ENCODE measurements around the gene CARMIL1. TPM values are rescaled to one million over a fixed set of nuclear protein-coding genes. Genes with fewer than 3 reads are reported as not detected.

Gene CARMIL1
- total and polyA plus RNA-seq, 10 of the 15 experiments (the other 5 are each of a cell fraction or from before 2014, with no cell fraction given) = 6.4 to 18.1 (median 10.3) TPM

DNA sequence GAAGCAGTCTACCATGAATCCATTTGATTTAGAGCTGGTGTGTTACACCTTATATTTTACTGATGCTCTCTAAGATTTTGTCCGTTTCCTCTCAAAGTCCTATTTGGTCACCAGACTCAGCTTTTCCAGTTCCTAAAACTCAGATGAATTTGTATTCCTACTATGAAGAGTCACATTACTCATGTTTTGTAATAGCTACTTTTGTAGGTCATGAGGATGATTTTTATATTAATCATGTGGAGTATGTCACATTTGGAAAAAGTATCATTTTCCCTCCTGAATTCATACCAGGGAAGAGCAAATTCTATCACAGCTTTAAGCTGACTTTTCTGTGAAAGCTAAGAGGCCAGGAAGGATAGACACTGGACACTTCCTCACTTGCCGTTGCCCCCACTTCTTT, 232.2 kb downstream of the CARMIL1 start (continued):
- TF ChIP-seq SMAD1 (IDR thresholded peaks at IDR 0.05; ENCODE audit: low read depth, partially characterized antibody) = no peak
- no peak for TF ChIP-seq SRF (IDR thresholded peaks at IDR 0.05; ENCODE audit: low read depth in 2 of 2, low read length in 2 of 2)
- no peak for TF ChIP-seq MTA2 (IDR thresholded peaks at IDR 0.05; ENCODE audit: low read depth)

DNA sequence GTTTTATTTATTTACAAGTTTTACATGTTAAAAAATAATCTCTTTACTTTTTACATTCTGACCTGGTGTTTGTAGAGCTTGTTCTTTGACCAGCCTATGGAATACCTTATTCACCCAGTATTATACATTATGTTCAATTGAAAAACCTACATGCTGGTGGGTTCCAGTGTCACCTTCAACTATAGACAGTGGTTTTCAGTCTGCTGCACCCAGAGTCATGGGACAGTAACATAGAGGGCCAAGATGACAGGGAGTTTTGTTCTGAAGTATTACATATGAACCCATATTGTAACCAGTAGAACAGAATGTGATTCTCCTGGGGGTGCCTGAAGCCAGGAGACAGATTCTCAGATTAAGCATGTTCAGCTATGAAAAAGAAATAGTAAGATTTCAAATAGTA, 233.4 kb downstream of the CARMIL1 start:
- no peak for DNase-seq (ENCODE audit: low read depth, low spot score)
- no peak overlapping the region for H3K9ac ChIP-seq (ENCODE audit: control insufficient read depth, insufficient read depth, low read length)
- H3K27me3 ChIP-seq (replicated peaks in 1 of 2; ENCODE audit: control insufficient read depth in 2 of 2, insufficient read depth in 2 of 2, low read length in 1 of 2) = no peaks in the 10 kb centered on the region
- H2AFZ ChIP-seq (ENCODE audit: control insufficient read depth, low read depth, low read length) = no peak overlapping the region
- no peaks in the 10 kb centered on the region for H3K79me2 ChIP-seq (ENCODE audit: control insufficient read depth, insufficient read depth, low read length)
- H3K4me1 ChIP-seq (ENCODE audit: control insufficient read depth, insufficient read depth, low read length) = no peaks in the 10 kb centered on the region
- intact Hi-C loops (cut with micrococcal nuclease; ENCODE audit: unreplicated experiment) = no loop called here
- no peak for FAIRE-seq
- no peak for TF ChIP-seq RAD21 (IDR thresholded peaks at IDR 0.05; ENCODE audit: insufficient read depth, low read depth, low read length)
- H3K4me2 ChIP-seq (ENCODE audit: control insufficient read depth, insufficient read depth) = no peak overlapping the region
- ChIA-PET CTCF (interaction anchor here (0.8 to 5.4 kb wide), 4 partner anchors 12 to 247 kb away, joined by 3 to 31 read pairs (median 11); no protein-coding TSS in a partner anchor), RAD21 (ENCODE audit: unreplicated experiment) (interaction anchor here (0.9 to 1.0 kb wide), 2 partner anchors 21 to 247 kb away, joined by 3 read pairs; no protein-coding TSS in a partner anchor), POLR2A (interaction anchor here (0.5 to 1.5 kb wide), 3 partner anchors 10 to 480 kb away, joined by 3 to 6 read pairs (median 5); no protein-coding TSS in a partner anchor), SMC1A (ENCODE audit: uncharacterized antibody, unreplicated experiment) (interaction anchor here (0.7 to 2.3 kb wide), 6 partner anchors 11 to 289 kb away, joined by 3 to 9 read pairs (median 4); no protein-coding TSS in a partner anchor)
- no peak overlapping the region for H3K4me3 ChIP-seq
- ATAC-seq = no peak
- in situ Hi-C loops (cut with MboI) = no loop called here
- H4K20me1 ChIP-seq (ENCODE audit: control insufficient read depth, insufficient read depth) = no peaks in the 10 kb centered on the region
- H3K9me3 ChIP-seq (replicated peaks; ENCODE audit: control insufficient read depth, insufficient read depth, low read length) = no peaks in the 10 kb centered on the region; the same call in 2 of the 3 replicates
- BruUV-seq (replicated peaks) = no TSS peak
- H3K27ac ChIP-seq (ENCODE audit: control insufficient read depth, insufficient read depth) = no peak overlapping the region
- no peaks in the 10 kb centered on the region; a peak in 1 of 4 replicates for H3K36me3 ChIP-seq (ENCODE audit: control insufficient read depth in 2 of 2, insufficient read depth in 2 of 2, low read length in 1 of 2)

DNA sequence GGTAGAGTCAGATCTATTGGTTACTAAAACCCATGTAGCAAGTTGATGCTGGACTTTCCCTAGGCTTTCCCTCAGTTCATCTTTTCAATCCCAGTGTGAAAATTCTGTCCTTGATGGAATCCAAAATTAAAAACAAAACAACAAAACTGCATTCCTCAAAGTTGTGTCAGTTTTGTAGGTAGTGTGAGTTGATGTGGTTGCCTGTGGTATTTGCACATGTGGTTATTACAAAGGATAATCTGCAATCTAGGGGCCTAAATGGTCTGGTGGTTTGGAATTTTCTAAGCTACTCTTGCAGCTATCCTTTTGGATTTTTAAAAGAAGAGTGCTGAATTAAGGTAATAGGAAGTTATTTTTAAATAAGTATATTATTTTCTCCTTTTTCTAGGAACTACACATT, 240.7 kb downstream of the CARMIL1 start:
- Histone ChIP-seq H3K9ac (ENCODE audit: control insufficient read depth, insufficient read depth, low read length) (no peak overlapping the region), H3K36me3 (ENCODE audit: control insufficient read depth in 2 of 2, insufficient read depth in 2 of 2, low read length in 1 of 2) (no peaks in the 10 kb centered on the region; a peak in 2 of 4 replicates), H3K4me2 (ENCODE audit: control insufficient read depth, insufficient read depth) (no peak overlapping the region), H3K27me3 (replicated peaks in 1 of 2; ENCODE audit: control insufficient read depth in 2 of 2, insufficient read depth in 2 of 2, low read length in 1 of 2) (no peaks in the 10 kb centered on the region), H3K27ac (ENCODE audit: control insufficient read depth, insufficient read depth) (no peak overlapping the region), H3K9me3 (replicated peaks; ENCODE audit: control insufficient read depth, insufficient read depth, low read length) (no peaks in the 10 kb centered on the region), H2AFZ (ENCODE audit: control insufficient read depth, low read depth, low read length) (no peak overlapping the region), H3K79me2 (ENCODE audit: control insufficient read depth, insufficient read depth, low read length) (no peaks in the 10 kb centered on the region), H4K20me1 (ENCODE audit: control insufficient read depth, insufficient read depth) (no peaks in the 10 kb centered on the region), H3K4me3 (no peak overlapping the region), H3K4me1 (ENCODE audit: control insufficient read depth, insufficient read depth, low read length) (no peaks in the 10 kb centered on the region)
- POLR2A ChIA-PET = no interaction called here
- RAD21 ChIA-PET (ENCODE audit: unreplicated experiment) = interaction anchor here (1.6 kb wide), 1 partner anchor 254 kb away, joined by 3 read pairs; no protein-coding TSS in a partner anchor
- ATAC-seq (no peak), FAIRE-seq (no peak), DNase-seq (ENCODE audit: low read depth, low spot score) (no peak)
- intact Hi-C loops (cut with micrococcal nuclease; ENCODE audit: unreplicated experiment) (no loop called here), in situ Hi-C loops (cut with MboI) (no loop called here)
- SMC1A ChIA-PET (ENCODE audit: uncharacterized antibody, unreplicated experiment) = interaction anchor here (0.6 to 1.6 kb wide), 5 partner anchors 11 to 287 kb away, joined by 3 read pairs; no protein-coding TSS in a partner anchor
- BruUV-seq (replicated peaks) = no TSS peak
- CTCF ChIA-PET = interaction anchor here (1.0 to 2.2 kb wide), 4 partner anchors 11 to 296 kb away, joined by 3 to 11 read pairs (median 4); no protein-coding TSS in a partner anchor
- TF ChIP-seq GABPA (IDR thresholded peaks at IDR 0.05; ENCODE audit: low read depth) (no peak), ZNF24 (IDR thresholded peaks at IDR 0.05) (no peak), CBFB (IDR thresholded peaks at IDR 0.05; ENCODE audit: low read depth) (no peak), STAT1 (conservative IDR thresholded peaks at IDR 0.05) (no peak), SPI1 (IDR thresholded peaks at IDR 0.05; ENCODE audit: borderline replicate concordance, insufficient read depth, low read depth, low read length) (no peak), HDAC2 (IDR thresholded peaks at IDR 0.05) (no peak), ZNF207 (IDR thresholded peaks at IDR 0.05; ENCODE audit: borderline replicate concordance) (no peak), RFX5 (IDR thresholded peaks at IDR 0.05; ENCODE audit: low read depth, low read length) (no peak)
- TF ChIP-seq, protein P1, sequence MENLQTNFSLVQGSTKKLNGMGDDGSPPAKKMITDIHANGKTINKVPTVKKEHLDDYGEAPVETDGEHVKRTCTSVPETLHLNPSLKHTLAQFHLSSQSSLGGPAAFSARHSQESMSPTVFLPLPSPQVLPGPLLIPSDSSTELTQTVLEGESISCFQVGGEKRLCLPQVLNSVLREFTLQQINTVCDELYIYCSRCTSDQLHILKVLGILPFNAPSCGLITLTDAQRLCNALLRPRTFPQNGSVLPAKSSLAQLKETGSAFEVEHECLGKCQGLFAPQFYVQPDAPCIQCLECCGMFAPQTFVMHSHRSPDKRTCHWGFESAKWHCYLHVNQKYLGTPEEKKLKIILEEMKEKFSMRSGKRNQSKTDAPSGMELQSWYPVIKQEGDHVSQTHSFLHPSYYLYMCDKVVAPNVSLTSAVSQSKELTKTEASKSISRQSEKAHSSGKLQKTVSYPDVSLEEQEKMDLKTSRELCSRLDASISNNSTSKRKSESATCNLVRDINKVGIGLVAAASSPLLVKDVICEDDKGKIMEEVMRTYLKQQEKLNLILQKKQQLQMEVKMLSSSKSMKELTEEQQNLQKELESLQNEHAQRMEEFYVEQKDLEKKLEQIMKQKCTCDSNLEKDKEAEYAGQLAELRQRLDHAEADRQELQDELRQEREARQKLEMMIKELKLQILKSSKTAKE (IDR thresholded peaks at IDR 0.05; ENCODE audit: low read depth, poor library complexity, severe bottlenecking) = no peak
- TF ChIP-seq, protein P2, sequence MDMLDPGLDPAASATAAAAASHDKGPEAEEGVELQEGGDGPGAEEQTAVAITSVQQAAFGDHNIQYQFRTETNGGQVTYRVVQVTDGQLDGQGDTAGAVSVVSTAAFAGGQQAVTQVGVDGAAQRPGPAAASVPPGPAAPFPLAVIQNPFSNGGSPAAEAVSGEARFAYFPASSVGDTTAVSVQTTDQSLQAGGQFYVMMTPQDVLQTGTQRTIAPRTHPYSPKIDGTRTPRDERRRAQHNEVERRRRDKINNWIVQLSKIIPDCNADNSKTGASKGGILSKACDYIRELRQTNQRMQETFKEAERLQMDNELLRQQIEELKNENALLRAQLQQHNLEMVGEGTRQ (IDR thresholded peaks at IDR 0.05; ENCODE audit: borderline replicate concordance, low read depth, low read length) = no peak
